ENCODE measurements around the gene INSYN2B. TPM values are rescaled to one million over a fixed set of nuclear protein-coding genes. Genes with fewer than 3 reads are reported as not detected.

INSYN2B gene
- total and polyA plus RNA-seq, 2 experiments from 2014 or later = not detected

DNA sequence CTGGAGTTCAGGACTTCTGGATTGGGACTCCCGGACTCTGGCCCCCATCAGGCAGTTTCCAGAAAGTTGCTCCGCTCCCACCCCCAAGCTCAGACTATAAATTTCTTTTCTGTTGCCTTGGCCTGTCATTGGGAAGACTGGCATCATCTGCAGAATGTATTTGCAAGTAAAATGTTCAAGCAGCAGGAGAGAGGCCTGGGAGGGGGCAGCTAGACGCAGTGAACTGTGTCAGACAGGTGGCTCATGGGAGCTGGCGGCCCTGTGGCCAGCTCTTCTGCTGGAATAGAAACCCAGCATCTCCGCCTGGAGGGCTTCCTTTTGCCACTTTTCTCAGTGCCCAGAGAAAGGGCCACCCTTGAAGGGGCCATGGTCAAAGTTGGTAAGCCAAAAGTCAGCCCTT lies 16.0 kb downstream of the INSYN2B start:
- TF ChIP-seq ZNF114 (CRISPR knock-in tag; IDR thresholded peaks at IDR 0.05) (no peak), EZH2 (IDR thresholded peaks at IDR 0.05; ENCODE audit: low read depth, unreplicated experiment) (no peak), JUNB (IDR thresholded peaks at IDR 0.05; ENCODE audit: unreplicated experiment) (no peak), NANOG (IDR thresholded peaks at IDR 0.05; ENCODE audit: borderline replicate concordance) (no peak), POLR2AphosphoS5 (IDR thresholded peaks at IDR 0.05; ENCODE audit: low read depth) (no peak), ZNF331 (CRISPR knock-in tag; IDR thresholded peaks at IDR 0.05; ENCODE audit: low read depth) (no peak), STAT1 (IDR thresholded peaks at IDR 0.05; ENCODE audit: unreplicated experiment) (no peak), CREB1 (CRISPR knock-in tag; IDR thresholded peaks at IDR 0.05; ENCODE audit: low read depth) (no peak), EZH2phosphoT487 (IDR thresholded peaks at IDR 0.05; ENCODE audit: unreplicated experiment) (no peak)
- TF ChIP-seq, protein P1, sequence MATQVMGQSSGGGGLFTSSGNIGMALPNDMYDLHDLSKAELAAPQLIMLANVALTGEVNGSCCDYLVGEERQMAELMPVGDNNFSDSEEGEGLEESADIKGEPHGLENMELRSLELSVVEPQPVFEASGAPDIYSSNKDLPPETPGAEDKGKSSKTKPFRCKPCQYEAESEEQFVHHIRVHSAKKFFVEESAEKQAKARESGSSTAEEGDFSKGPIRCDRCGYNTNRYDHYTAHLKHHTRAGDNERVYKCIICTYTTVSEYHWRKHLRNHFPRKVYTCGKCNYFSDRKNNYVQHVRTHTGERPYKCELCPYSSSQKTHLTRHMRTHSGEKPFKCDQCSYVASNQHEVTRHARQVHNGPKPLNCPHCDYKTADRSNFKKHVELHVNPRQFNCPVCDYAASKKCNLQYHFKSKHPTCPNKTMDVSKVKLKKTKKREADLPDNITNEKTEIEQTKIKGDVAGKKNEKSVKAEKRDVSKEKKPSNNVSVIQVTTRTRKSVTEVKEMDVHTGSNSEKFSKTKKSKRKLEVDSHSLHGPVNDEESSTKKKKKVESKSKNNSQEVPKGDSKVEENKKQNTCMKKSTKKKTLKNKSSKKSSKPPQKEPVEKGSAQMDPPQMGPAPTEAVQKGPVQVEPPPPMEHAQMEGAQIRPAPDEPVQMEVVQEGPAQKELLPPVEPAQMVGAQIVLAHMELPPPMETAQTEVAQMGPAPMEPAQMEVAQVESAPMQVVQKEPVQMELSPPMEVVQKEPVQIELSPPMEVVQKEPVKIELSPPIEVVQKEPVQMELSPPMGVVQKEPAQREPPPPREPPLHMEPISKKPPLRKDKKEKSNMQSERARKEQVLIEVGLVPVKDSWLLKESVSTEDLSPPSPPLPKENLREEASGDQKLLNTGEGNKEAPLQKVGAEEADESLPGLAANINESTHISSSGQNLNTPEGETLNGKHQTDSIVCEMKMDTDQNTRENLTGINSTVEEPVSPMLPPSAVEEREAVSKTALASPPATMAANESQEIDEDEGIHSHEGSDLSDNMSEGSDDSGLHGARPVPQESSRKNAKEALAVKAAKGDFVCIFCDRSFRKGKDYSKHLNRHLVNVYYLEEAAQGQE (IDR thresholded peaks at IDR 0.05; ENCODE audit: unreplicated experiment) = no peak
- TF ChIP-seq, protein P2, sequence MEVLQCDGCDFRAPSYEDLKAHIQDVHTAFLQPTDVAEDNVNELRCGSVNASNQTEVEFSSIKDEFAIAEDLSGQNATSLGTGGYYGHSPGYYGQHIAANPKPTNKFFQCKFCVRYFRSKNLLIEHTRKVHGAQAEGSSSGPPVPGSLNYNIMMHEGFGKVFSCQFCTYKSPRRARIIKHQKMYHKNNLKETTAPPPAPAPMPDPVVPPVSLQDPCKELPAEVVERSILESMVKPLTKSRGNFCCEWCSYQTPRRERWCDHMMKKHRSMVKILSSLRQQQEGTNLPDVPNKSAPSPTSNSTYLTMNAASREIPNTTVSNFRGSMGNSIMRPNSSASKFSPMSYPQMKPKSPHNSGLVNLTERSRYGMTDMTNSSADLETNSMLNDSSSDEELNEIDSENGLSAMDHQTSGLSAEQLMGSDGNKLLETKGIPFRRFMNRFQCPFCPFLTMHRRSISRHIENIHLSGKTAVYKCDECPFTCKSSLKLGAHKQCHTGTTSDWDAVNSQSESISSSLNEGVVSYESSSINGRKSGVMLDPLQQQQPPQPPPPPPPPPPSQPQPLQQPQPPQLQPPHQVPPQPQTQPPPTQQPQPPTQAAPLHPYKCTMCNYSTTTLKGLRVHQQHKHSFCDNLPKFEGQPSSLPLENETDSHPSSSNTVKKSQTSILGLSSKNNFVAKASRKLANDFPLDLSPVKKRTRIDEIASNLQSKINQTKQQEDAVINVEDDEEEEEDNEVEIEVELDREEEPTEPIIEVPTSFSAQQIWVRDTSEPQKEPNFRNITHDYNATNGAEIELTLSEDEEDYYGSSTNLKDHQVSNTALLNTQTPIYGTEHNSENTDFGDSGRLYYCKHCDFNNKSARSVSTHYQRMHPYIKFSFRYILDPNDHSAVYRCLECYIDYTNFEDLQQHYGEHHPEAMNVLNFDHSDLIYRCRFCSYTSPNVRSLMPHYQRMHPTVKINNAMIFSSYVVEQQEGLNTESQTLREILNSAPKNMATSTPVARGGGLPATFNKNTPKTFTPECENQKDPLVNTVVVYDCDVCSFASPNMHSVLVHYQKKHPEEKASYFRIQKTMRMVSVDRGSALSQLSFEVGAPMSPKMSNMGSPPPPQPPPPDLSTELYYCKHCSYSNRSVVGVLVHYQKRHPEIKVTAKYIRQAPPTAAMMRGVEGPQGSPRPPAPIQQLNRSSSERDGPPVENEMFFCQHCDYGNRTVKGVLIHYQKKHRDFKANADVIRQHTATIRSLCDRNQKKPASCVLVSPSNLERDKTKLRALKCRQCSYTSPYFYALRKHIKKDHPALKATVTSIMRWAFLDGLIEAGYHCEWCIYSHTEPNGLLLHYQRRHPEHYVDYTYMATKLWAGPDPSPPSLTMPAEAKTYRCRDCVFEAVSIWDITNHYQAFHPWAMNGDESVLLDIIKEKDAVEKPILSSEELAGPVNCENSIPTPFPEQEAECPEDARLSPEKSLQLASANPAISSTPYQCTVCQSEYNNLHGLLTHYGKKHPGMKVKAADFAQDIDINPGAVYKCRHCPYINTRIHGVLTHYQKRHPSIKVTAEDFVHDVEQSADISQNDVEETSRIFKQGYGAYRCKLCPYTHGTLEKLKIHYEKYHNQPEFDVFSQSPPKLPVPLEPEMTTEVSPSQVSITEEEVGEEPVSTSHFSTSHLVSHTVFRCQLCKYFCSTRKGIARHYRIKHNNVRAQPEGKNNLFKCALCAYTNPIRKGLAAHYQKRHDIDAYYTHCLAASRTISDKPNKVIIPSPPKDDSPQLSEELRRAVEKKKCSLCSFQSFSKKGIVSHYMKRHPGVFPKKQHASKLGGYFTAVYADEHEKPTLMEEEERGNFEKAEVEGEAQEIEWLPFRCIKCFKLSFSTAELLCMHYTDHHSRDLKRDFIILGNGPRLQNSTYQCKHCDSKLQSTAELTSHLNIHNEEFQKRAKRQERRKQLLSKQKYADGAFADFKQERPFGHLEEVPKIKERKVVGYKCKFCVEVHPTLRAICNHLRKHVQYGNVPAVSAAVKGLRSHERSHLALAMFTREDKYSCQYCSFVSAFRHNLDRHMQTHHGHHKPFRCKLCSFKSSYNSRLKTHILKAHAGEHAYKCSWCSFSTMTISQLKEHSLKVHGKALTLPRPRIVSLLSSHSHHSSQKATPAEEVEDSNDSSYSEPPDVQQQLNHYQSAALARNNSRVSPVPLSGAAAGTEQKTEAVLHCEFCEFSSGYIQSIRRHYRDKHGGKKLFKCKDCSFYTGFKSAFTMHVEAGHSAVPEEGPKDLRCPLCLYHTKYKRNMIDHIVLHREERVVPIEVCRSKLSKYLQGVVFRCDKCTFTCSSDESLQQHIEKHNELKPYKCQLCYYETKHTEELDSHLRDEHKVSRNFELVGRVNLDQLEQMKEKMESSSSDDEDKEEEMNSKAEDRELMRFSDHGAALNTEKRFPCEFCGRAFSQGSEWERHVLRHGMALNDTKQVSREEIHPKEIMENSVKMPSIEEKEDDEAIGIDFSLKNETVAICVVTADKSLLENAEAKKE (CRISPR knock-in tag; IDR thresholded peaks at IDR 0.05) = no peak
- TF ChIP-seq, protein P3, sequence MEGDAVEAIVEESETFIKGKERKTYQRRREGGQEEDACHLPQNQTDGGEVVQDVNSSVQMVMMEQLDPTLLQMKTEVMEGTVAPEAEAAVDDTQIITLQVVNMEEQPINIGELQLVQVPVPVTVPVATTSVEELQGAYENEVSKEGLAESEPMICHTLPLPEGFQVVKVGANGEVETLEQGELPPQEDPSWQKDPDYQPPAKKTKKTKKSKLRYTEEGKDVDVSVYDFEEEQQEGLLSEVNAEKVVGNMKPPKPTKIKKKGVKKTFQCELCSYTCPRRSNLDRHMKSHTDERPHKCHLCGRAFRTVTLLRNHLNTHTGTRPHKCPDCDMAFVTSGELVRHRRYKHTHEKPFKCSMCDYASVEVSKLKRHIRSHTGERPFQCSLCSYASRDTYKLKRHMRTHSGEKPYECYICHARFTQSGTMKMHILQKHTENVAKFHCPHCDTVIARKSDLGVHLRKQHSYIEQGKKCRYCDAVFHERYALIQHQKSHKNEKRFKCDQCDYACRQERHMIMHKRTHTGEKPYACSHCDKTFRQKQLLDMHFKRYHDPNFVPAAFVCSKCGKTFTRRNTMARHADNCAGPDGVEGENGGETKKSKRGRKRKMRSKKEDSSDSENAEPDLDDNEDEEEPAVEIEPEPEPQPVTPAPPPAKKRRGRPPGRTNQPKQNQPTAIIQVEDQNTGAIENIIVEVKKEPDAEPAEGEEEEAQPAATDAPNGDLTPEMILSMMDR (conservative IDR thresholded peaks at IDR 0.05; ENCODE audit: low read depth in 2 of 2) = no peak
- TF ChIP-seq, protein P4, sequence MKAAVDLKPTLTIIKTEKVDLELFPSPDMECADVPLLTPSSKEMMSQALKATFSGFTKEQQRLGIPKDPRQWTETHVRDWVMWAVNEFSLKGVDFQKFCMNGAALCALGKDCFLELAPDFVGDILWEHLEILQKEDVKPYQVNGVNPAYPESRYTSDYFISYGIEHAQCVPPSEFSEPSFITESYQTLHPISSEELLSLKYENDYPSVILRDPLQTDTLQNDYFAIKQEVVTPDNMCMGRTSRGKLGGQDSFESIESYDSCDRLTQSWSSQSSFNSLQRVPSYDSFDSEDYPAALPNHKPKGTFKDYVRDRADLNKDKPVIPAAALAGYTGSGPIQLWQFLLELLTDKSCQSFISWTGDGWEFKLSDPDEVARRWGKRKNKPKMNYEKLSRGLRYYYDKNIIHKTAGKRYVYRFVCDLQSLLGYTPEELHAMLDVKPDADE (IDR thresholded peaks at IDR 0.05) = no peak
- Histone ChIP-seq H3K27ac (ENCODE audit: low read depth) (no peak overlapping the region), H3K36me3 (ENCODE audit: insufficient read depth) (no peaks in the 10 kb centered on the region), H3K4me2 (no peak overlapping the region), H3K9me2 (ENCODE audit: insufficient read depth) (no peaks in the 10 kb centered on the region), H3K79me2 (replicated peaks; ENCODE audit: insufficient read depth) (no peaks in the 10 kb centered on the region), H3F3A (replicated peaks; ENCODE audit: low read depth) (no peaks in the 10 kb centered on the region), H2AFZ (no peak overlapping the region), H3K4me1 (ENCODE audit: insufficient read depth) (peaks cover 4% of the 10 kb centered on the region; the same call in 1 of the 2 replicates), H4K20me1 (replicated peaks; ENCODE audit: insufficient read depth) (no peaks in the 10 kb centered on the region), H3K4me3 (no peak overlapping the region), H3K27me3 (ENCODE audit: insufficient read depth) (no peaks in the 10 kb centered on the region)
- Mint-ChIP-seq H3K4me3 (no peak overlapping the region), H3K27me3 (ENCODE audit: insufficient read depth, low read depth, poor library complexity) (peaks cover 2% of the 10 kb centered on the region), H3K36me3 (ENCODE audit: low read depth) (no peaks in the 10 kb centered on the region), H3K9me3 (no peaks in the 10 kb centered on the region), H3K4me1 (peaks cover 12% of the 10 kb centered on the region; the same call in 2 of the 3 replicates), H3K27ac (no peak overlapping the region)
- ATAC-seq (no peak), DNase-seq (ENCODE audit: low spot score) (no peak)
